Cardiac muscle cell (in vitro differentiated cells and primary cell): ENCODE data around the gene SLC9A5. TPM values are rescaled to one million over a fixed set of nuclear protein-coding genes. Genes with fewer than 3 reads are reported as not detected.

Experiments
- DNase-seq, 2 donors: peaks; one replicate each; pipeline versions ENCODE4 v3.0.0 to v3.0.0-alpha.2; 2010 to 2017; ENCODE audit warnings: low read depth in 1 of 2, low spot score in 1 of 2
- H3K27ac ChIP-seq: fragments of 200-600 bp; sonication (generic); 2 replicates; pipeline ENCODE4 v1.5.1; 2016
- H3K27me3 ChIP-seq: fragments of 200-600 bp; sonication (generic); 2 replicates; pipeline ENCODE4 v1.6.0; 2016; ENCODE audit warnings: control low read depth
- H3K36me3 ChIP-seq: fragments of 200-600 bp; sonication (generic); 2 replicates; pipeline ENCODE4 v1.5.1; 2016; ENCODE audit warnings: control low read depth
- H3K4me1 ChIP-seq: fragments of 200-600 bp; sonication (generic); 2 replicates; pipeline ENCODE4 v1.8.1; 2017; ENCODE audit warnings: low read depth, mild to moderate bottlenecking, mixed run types
- H3K4me3 ChIP-seq: fragments of 200-600 bp; sonication (generic); 2 replicates; pipeline ENCODE4 v1.5.1; 2016; ENCODE audit warnings: mild to moderate bottlenecking
- H3K9me3 ChIP-seq: fragments of 200-600 bp; sonication (generic); 2 replicates; pipeline ENCODE4 v1.5.1; 2017; ENCODE audit warnings: low read depth, mild to moderate bottlenecking, control low read depth
- polyA plus RNA-seq: library from polyadenylated mRNA; unstranded; fragments of >200 nt; fragmentation: Nextera tagmentation; extraction: Ambion mirVana; gene quantifications from 2 replicates; pipeline ENCODE4 v1.2.1, GENCODE V29; 2016
- total RNA-seq: library from RNA; depleted of rRNA; stranded (reverse); fragments of >200 nt; gene quantifications from 2 replicates; pipeline ENCODE4 v1.2.3, GENCODE V29; 2016
- TF ChIP-seq, protein P1 (sequence below): IDR thresholded peaks from 2 replicates; pipeline ENCODE4 v1.5.1; 2012; ENCODE audit warnings: low read depth, mild to moderate bottlenecking, low read length

The SLC9A5 gene
- total and polyA plus RNA-seq, 2 experiments from 2014 or later = 4.5 to 4.6 TPM

DNA sequence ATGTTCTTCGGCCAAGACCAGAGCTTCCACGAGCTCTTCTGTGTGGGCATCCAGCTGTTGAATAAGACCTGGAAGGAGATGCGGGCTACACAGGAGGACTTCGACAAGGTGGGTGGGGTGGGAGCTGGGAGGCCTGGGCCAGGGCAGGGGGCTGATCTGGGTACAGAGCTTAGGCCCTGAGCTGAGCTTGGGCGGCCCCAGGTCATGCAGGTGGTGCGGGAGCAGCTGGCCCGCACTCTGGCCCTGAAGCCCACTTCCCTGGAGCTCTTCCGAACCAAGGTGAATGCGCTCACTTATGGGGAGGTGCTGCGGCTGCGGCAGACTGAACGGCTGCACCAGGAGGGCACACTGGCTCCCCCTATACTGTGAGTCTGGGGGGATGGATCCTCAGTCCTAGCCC lies 46.4 kb upstream of the SLC9A5 start:
- DNase-seq = no peak
- H3K36me3 ChIP-seq = peaks cover 8% of the 10 kb centered on the region
- no peak overlapping the region for H3K4me3 ChIP-seq
- H3K27me3 ChIP-seq = no peaks in the 10 kb centered on the region
- no peaks in the 10 kb centered on the region for H3K4me1 ChIP-seq
- no peaks in the 10 kb centered on the region for H3K9me3 ChIP-seq
- TF ChIP-seq, protein P1, sequence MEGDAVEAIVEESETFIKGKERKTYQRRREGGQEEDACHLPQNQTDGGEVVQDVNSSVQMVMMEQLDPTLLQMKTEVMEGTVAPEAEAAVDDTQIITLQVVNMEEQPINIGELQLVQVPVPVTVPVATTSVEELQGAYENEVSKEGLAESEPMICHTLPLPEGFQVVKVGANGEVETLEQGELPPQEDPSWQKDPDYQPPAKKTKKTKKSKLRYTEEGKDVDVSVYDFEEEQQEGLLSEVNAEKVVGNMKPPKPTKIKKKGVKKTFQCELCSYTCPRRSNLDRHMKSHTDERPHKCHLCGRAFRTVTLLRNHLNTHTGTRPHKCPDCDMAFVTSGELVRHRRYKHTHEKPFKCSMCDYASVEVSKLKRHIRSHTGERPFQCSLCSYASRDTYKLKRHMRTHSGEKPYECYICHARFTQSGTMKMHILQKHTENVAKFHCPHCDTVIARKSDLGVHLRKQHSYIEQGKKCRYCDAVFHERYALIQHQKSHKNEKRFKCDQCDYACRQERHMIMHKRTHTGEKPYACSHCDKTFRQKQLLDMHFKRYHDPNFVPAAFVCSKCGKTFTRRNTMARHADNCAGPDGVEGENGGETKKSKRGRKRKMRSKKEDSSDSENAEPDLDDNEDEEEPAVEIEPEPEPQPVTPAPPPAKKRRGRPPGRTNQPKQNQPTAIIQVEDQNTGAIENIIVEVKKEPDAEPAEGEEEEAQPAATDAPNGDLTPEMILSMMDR = no peak
- H3K27ac ChIP-seq = no peak overlapping the region

DNA sequence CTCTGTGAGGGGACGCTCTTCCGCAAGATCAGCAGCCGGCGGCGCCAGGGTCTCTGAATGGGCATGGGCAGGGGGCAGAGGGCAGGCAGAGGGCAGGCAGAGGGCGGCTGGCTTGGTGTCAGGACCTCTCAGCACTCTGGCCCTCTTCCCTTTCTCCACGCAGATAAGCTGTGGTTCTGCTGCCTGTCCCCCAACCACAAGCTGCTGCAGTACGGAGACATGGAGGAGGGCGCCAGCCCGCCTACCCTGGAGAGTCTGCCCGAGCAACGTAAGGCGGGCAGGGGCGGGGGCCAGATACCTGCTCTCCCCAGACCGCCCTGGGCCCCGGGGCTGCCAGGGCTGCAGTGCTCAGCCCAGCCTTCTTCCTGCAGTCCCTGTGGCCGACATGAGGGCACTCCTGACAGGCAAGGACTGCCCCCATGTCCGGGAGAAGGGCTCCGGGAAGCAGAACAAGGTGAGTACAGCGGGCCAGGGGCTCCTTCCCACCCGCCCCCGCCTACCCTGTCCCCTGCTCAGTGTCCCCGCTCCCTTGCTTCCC lies 45.8 kb upstream of the SLC9A5 start:
- H3K27me3 ChIP-seq = no peaks in the 10 kb centered on the region
- H3K4me3 ChIP-seq = no peak overlapping the region
- H3K9me3 ChIP-seq = no peaks in the 10 kb centered on the region
- TF ChIP-seq, protein P1 = no peak
- no peak overlapping the region for H3K27ac ChIP-seq
- H3K36me3 ChIP-seq = peaks cover 6% of the 10 kb centered on the region
- DNase-seq = no peak
- no peaks in the 10 kb centered on the region for H3K4me1 ChIP-seq

DNA sequence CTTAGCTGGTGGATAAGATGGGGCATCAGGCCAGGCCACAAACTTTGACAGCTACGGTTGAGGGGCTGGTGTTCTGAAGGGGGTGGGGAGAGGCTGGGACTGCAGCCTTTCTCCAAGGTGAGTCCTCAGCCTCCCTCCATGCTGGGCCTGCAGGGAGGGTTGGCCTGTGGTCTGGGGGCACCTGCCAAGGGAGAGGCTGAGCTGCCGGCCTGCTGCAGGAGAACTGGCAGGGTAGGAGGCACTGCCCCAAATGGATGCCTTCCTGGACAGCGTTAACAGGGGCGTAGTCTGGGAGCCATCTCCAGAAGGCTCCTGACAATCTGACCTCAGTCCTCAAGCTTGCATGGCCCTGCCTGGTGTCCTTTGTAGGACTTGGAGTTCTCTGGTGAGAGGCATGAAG lies 44.7 kb upstream of the SLC9A5 start:
- no peak overlapping the region for H3K27ac ChIP-seq
- TF ChIP-seq, protein P1 = no peak
- H3K9me3 ChIP-seq = no peaks in the 10 kb centered on the region
- H3K27me3 ChIP-seq = no peaks in the 10 kb centered on the region
- no peak overlapping the region for H3K4me3 ChIP-seq
- no peak for DNase-seq
- H3K4me1 ChIP-seq = no peaks in the 10 kb centered on the region
- H3K36me3 ChIP-seq = peaks cover 2% of the 10 kb centered on the region

DNA sequence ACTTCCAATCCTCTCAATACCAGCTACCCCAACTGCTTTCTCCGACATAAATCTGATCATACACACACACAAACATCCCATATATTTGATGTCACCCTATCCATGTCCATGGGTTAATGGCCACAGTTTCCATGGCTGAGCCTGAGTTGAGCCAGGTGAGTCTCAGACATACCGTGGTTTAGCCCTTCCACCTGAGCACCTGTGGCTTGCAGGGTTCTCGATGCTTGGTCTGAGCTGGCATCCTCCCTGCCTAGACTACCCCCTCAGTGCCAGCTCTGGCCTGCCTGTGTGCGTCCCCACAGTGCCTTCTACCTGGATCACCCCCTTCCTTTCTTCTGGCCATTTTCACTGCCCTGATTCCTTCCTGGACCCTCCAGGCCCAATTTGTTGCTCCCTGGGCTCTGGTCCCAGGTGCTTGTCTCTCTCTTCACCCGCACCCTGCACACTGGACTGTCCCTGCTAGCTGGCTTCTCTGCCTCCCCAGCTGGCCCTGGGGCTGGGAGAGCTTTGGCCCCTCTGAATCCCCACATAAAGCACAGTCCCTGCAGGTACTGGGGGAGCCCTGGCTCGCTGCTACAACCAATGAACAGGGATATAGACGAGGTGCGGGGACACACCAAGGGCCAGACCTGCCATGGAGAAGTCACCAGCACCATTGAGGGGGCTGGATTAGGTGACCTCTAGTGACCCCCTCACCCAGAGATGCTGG lies 42.5 kb upstream of the SLC9A5 start:
- H3K4me1 ChIP-seq = no peaks in the 10 kb centered on the region
- no peaks in the 10 kb centered on the region for H3K27me3 ChIP-seq
- TF ChIP-seq, protein P1 = no peak
- H3K36me3 ChIP-seq = peaks cover 2% of the 10 kb centered on the region
- no peak overlapping the region for H3K4me3 ChIP-seq
- DNase-seq = no peak
- no peaks in the 10 kb centered on the region for H3K9me3 ChIP-seq
- H3K27ac ChIP-seq = no peak overlapping the region

DNA sequence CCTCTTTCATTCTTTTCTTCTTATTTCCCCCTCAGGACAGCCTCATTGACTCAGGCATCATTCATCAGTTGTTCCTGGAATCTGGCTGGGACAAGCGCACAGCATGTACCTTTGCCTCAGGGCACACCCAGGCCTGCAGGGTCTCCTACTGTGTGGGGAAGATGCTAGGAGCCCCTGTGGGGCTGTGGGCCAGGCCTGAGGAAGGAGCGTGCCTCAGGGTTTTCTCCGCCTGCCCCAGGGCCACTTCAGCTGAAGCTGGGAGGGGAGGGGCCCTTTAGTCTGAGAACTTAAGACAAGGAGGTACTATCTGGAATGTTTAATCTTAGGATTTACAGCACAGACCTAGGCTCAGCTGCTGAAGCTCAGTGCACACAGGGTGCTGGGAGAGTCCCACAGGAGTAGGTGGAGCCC lies 41.9 kb upstream of the SLC9A5 start:
- no peak for DNase-seq
- no peaks in the 10 kb centered on the region for H3K27me3 ChIP-seq
- H3K9me3 ChIP-seq = no peaks in the 10 kb centered on the region
- TF ChIP-seq, protein P1 = no peak
- H3K4me3 ChIP-seq = no peak overlapping the region
- H3K36me3 ChIP-seq = peaks cover 2% of the 10 kb centered on the region
- no peak overlapping the region for H3K27ac ChIP-seq
- H3K4me1 ChIP-seq = no peaks in the 10 kb centered on the region
